NCI-H1930 (cell line): ENCODE measurements around the gene ABCC6.

ENCODE experiments used
- DNase-seq, 2 experiments: peaks; one replicate each; lab custom pipeline; 2025; lab: John Stamatoyannopoulos, UW

The ABCC6 gene

DNA sequence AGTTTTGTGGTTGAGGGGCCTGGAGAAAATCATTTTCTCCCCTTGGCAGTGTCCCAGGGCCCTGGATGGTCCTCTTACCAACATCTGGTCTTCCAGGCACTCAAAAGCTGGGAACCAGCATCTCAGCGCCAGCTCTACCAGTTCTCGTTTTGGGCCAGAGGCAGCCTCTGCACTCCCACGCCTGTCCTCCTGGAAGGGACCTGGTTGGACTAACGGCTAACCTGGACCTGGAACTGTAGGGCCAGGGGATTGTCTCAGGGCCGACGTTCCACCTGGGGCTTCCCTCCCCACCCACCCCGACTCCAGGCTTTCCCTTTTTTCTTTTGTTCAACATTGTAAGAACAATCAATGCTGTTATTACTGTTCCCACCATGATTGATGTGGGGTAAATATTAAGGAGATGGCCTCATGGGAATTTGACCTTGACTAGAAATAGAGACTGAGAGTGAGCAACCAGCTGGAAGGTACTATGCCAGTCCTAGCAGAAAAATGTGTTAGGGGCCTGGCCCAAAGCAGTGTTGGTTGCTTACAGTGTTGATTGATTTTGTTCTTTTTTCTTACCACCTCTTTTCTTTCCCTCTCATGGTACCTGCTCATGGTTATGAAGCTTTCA is 81.4 kb downstream of the ABCC6 start:
- DNase-seq: no peak

DNA sequence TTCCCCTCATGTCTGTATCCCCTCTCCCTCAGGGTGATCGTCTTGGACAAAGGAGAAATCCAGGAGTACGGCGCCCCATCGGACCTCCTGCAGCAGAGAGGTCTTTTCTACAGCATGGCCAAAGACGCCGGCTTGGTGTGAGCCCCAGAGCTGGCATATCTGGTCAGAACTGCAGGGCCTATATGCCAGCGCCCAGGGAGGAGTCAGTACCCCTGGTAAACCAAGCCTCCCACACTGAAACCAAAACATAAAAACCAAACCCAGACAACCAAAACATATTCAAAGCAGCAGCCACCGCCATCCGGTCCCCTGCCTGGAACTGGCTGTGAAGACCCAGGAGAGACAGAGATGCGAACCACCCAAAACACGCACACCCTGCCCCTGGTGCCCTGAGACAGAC is 82.2 kb downstream of the ABCC6 start:
- no peak for DNase-seq

DNA sequence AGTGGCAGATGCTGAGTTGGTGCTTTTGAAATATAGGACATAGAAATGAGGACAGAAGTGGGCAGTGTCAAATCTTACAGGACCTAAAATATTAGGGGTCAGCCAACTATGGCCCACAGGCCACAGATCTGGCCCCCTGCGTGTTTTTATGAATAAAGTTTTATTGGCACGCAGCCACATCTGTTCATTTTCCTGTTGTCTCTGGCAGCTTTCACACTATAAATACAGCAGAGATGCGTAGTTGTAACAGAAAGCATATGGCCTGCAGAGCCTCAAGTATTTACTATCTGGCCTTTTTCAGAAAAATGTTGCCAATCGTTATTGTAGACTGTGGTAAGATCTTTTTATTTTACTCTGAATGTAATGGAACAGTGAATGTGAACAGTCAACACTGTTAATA is 82.8 kb downstream of the ABCC6 start:
- DNase-seq: no peak

DNA sequence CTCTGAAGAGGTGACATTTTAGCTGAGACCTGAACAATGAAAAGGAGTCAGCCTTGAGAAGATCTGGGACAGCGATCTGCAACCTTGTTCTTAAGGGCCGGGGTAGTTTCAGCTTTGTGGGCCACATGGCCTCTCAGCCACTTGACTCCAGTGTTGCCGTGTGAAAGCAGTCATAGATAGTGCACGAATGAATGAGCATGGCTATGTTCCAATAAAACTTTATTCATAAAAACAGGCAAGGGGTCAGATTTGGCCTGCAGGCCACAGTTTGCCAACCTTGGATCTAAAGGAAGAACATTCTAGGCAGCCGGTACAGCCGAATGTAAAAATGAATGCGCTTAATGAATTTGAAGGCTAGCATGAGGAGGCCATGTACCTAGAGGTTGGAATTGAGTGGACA is 83.5 kb downstream of the ABCC6 start:
- DNase-seq: no peak

DNA sequence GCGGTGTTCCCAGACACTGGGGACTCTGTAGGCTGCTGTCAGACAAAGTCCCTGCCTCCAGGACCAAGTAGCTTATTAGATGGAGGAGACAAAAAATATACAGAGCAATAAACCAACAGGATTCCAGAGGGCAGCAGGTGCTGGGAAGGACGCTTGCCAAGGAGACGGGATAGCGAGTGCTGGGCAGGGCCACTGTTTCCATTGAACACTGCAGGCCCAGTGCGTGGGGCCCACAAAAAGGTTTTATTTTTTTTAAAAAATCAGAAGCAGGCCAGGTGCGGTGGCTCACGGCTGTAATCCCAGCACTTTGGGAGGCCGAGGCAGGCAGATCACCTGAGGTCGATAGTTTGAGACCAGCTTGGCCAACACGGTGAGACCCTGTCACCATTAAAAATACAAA is 84.2 kb downstream of the ABCC6 start:
- no peak for DNase-seq

DNA sequence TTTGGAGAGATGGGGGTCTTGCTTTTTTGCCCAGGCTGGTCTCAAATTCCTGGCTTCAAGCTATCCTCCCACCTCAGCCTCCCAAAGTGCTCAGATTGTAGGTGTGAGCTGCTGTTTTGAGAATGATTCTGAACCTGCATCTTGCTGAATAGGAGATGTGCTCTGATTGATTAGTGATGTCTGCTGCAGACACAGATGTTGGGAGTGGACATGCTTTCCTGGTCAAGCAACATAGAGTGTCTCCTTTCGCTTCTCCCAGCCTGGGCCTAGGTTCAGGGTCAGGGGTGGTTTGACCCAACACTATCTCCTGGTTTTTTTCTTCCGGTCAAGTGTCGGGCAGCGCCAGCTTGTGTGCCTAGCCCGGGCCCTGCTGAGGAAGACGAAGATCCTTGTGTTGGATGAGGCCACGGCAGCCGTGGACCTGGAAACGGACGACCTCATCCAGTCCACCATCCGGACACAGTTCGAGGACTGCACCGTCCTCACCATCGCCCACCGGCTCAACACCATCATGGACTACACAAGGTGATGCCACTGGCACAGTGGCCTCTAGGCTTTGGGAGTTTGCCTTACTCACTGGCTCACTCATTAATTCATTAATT is 85.2 kb downstream of the ABCC6 start:
- no peak for DNase-seq

DNA sequence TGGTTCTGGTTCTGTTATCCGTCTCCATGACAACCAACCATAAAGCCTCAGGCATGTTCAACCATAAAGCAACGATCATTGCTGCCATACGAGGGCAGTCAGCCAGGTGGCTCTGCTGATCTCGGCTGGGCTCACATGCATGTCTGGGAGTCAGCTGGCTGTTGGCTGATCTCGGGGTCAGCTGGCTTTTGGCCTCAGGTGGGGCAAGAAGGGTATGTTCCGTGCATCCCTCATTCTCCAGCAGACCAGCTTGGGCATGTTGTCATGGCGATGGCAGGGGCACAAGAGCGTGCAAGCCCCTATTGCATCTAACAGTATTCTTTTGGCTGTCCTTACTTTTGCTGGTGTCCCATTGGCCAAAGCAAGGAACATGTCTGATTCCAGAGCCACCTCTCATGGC is 86.2 kb downstream of the ABCC6 start:
- no peak for DNase-seq

DNA sequence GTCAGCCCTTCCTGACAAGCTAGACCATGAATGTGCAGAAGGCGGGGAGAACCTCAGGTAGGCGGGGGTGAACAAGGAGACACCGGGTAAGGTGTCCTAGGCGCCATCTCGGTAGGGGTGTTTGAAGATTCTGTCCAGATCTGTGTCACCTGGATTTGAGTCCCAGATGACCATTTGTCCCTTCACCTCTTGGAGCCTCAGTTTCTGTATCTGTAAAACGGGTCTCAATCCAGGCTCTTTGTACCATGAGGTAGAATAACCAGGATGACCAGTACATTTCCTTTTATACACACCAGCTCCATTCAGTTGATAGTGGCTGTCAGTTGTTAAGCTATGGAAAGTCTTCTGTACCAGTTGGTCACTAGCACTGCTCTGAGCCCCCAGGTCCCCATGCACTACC is 86.7 kb downstream of the ABCC6 start:
- no peak for DNase-seq

DNA sequence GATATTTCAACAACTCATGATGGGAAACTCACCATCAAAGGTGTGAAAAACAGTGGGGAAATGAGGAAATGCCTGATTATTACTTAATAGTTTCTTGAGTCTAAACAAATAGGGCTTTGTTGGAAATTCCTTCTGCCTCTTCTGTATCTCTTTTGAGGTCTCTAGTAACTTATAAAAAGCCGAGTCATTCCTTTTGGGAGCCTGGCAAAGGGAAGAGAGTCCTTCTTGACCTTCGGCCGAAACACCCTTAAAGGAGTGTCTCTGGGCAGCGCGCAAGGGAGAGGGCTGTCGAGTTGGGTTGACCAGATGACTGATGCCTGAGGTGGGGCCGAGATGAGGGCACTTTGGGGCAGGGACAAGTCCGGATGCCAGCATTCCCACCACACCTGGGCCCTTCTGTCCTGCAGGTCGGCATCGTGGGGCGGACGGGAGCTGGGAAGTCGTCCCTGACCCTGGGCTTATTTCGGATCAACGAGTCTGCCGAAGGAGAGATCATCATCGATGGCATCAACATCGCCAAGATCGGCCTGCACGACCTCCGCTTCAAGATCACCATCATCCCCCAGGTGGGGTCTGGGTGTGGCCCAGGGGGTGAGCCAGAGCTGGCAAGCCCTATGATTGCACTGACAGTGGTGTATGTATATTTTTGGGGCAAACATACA is 89.2 kb downstream of the ABCC6 start:
- DNase-seq: no peak

DNA sequence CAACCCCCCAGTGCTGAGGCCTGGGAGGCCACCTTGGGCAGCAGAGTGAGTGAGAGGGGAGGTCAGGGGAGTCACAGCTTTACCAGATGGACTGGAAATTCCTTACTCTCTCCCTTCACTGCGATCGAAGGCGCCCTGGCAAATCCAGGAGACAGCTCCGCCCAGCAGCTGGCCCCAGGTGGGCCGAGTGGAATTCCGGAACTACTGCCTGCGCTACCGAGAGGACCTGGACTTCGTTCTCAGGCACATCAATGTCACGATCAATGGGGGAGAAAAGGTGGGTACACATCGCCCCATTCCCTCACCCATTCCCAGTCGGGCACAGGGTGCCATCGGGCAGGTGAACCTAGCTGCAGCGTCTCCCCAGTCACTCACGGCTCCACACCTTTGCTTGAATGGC is 91.6 kb downstream of the ABCC6 start:
- no peak for DNase-seq

DNA sequence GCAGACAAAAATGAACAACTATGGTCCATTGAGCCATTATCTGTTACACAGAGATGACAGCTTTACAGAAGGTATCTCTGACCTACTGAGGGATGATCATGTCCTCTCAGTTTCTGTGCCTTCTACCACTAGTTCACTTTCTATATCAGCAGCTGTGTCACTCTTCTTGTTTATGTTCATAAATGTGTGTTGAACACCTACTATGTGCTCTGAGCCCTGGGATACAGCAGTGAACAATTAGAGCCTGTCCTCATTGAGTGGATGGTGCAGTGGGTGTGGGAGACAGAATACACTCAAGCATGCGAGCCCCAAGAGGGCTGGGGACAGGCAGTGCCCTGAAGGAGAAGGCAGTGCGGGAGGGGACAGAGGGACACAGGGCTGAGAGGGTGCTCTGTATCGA is 92.1 kb downstream of the ABCC6 start:
- no peak for DNase-seq

DNA sequence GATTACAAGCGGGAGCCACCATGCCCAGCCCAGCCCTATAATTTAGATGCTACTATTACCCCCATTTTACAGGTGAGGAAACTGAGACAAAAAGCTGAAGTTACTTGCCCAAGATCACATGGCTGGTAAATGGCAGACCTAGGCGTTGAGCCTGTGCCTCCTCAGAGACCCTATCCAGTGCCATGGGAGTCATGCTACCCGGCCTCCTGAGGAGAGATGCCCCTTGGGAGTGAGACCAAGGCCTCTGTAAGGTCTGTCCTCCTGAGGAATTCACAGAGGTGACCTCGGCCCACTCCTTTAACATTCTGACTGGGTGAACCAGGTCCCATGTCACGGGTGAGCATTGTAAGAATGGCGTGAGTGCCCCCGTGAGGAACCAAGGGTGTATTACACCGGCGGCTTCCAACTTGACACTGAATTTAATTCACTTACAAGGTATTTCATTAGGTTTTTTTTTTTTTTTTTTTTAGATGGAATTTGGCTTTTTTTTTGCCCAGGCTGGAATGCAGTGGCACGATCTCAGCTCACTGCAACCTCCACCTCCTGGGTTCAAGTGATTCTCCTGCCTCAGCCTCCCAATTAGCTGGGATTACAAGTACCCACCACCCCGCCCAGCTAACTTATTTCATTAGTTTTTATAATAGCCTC is 95.7 kb downstream of the ABCC6 start:
- DNase-seq: peak in 1 of 2 experiments; percentile 9

DNA sequence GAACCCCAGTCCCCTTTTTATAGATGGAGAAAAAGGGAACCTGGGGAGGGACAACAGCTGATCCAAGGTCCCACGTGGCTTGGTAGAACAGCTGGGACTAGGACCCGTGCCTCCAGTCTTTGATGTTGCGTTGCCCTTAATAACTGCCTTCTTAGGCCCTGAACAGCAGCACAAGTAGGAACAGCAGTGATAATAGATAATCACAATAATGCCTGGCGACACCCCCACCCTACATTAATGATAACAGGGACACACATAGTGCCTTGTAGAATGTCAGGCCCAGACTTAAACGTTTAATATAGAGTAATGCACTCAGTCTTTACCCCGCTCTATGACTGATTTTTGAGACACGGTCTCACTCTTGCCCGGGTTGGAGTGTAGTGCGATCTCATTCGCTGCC is 96.4 kb downstream of the ABCC6 start:
- DNase-seq: no peak

DNA sequence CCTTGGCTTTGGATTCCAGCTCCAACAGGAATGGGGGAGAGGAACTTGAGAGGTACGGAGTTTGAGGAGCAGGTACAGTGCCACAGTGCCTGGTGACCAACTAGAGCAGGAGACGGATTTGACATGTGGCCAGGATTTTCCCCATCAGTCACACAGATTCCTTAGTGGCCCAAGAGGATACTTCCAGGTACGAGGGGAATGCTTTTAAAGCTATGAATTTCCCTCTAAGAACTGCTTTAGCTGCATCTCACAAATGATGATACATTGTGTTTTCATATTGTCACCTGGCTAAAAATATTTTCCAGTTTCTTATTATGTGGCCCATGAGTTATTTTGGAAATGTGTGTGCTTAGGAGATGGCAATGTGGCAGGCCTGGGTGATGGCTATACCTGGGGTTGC is 98.3 kb downstream of the ABCC6 start:
- no peak for DNase-seq

DNA sequence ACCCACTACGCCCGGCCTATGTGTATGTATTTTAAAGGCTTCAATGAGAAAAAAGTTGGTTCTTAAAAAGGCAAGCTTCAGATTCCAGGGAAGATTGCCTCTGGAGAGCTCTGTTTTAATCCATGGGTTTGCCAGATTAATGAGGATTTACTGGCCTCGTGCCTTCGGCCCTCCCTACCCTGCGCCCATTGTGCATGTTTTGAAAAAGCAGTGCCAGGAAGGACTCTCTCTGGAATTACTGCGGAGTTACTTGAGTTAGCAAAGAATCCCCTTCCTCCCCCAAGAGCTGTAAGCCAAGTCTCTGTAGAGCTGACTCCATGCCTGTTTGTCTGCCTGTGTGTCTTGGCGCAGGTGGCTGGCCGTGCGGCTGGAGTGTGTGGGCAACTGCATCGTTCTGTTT is 98.9 kb downstream of the ABCC6 start:
- DNase-seq: no peak

DNA sequence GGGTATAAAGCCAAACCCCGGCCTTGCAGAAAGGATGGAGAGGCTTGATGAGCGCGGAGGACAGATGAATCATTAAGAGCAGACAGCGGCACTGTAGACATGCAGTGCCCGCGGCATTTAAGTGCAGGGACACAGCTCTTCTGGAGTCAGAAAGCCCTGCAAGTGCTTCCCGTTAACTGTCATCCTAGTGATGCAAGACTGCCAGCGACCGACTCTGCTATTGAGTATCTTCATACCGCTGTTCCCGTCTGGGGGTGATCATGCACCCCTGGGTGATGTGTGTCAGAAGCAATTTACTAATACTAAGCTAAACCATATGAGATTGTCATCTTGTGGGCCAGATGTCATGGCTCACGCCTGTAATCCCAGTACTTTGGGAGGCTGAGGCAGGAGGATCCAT is 101.0 kb downstream of the ABCC6 start:
- DNase-seq: no peak

DNA sequence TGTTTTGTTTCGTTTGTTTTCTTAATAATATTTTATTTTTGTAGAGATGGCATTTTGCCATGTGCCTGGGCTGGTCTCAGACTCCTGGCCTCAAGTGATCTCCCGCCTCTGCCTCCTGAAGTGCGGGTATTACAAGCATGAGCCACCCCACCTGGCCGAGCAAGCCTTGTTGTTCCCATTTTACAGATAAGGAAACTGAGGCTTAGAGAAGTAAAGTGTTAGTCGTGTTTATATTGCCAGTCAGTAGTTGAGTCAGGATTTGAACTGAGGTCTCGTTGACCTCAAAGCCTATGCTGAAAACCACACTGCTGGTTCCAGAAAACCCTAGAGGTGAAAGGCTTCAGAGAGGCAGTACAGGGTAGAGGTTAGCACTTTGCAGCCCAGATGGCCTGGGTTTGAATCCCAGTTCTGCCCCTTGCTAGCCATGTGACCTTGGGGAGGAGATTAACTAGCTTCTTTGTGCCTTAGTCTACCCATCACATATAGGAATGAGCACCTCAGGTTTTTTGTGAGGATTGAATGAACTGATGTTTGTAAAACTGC is 102.0 kb downstream of the ABCC6 start:
- no peak for DNase-seq

DNA sequence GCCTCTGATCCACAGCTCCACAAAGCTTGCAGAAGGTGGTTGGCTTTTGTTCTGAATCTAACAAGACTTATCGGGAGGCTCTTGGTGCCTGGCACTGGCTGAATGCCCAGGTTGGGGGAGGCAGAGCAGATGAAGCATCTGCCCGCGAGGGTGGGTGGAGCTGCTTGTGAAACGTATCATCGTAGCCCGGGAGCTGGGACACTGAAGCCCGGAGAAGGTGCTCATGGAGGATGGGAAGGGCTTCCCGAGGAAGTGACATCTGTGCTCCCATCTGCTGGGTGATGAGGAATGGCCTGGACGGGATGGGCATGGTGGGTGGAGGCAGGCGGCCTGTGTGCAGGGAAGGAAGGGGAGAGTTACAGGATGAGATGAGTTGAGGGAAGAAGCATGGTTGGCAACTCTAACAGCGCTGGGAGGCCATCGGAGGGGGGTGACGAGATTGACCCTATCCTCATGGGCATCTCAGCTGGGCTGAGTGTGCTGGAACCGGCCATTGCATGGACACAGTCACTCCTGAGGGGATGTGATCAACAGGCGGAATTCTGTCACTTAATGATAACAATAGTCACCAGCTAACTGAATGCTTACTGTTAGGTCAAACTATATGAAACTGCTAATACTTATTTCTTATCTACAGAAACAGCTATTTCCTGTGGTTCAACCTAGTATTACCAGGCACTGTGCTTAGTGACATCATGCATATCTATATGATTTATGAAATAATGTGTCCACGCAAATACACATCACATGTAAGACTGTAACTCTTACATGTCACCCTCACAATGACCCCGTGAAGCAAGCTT is 102.7 kb downstream of the ABCC6 start:
- no peak for DNase-seq

DNA sequence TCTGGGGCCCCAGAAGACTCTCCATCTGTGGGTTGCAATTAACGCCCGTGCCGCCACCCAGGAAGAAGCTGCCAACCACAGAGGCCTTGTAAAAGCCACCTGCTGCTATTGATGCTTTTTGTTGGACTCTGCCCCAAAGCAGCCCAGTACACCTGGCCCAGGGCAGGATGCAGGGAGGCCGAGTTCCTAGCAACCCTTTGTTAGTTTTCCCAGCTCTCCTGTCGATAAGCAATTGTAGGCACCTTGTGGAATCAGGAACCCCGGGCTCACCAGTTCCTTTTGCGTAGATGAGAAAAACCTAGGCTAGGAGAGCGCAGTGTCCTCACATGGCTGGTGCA is 103.3 kb downstream of the ABCC6 start:
- no peak for DNase-seq

DNA sequence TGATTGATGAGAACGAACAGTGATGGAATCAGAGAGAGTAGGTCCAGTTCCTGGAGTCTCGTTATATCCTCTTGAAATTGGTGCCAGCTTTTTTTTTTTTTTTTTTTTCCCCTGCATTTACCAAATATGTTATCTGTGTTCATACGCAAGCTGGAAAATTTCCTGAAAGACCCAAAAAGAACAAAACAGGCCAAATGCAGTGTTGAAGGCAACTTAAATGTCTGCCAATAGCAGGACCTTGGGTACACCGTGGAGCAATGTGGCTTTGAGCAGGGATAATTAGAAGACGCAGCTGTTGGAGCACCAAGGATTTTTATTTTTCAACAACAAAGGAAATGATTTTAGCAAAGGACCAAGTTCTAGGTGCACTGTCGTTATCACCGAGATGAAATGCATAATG is 105.0 kb downstream of the ABCC6 start:
- DNase-seq: peak in 1 of 2 experiments; percentile 11

DNA sequence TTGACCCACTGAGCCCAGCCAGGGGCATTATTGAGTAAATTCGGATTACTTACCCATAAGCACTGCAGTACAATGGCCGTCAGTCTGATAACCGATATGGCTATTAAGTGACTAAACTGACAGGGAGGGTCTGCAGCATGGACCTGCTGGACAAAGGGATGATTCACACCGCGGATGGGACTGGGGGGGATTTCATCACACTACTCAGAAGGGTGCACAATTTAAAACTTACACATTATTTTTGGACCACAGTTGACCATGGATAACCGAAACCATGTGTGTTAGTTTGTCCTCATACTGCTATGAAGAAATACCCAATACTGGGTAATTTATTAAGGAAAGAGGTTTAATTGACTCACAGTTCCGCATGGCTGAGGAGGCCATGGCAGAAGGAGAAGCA is 106.5 kb downstream of the ABCC6 start:
- no peak for DNase-seq

DNA sequence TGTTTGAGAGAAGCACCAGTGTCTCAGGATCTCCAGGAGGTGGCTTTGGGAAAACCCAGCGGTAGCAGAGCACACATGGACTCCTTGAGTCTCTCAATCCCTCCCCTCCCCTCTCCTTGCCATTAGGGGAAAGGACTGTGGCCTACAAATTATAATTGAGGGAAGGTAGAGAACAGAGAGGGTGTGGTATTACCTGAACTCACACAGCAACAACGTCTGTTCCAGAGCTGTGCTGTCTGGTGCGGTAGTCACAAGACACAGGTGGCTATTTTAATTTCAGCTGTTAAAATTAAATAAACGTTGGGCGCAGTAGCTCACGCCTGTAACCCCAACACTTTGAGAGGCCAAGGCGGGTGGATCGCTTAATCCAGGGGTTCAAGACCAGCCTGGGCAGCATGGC is 110.2 kb downstream of the ABCC6 start:
- DNase-seq: no peak
